Renal pelvis (tissue), 4 donors: ENCODE results near the gene GBE1. TPM values are rescaled to one million over a fixed set of nuclear protein-coding genes. Genes with fewer than 3 reads are reported as not detected.

Experiments used
- DNase-seq: peaks from one replicate; pipeline ENCODE4 v3.0.0-alpha.2; 2013
- polyA plus RNA-seq, 3 donors: library from polyadenylated mRNA; unstranded; fragments of 120-200 nt; gene quantifications; one replicate each; pipeline ENCODE4 v1.2.1, GENCODE V29; 2013; ENCODE audit not compliant: insufficient read length in 3 of 3

The GBE1 gene
- polyA plus RNA-seq, 3 donors: 24.6 to 28.2 (median 26.0) TPM

- DNase-seq: peak; percentile 82
These were observed 44.5 kb downstream of the GBE1 start for GRCh38 chr3:81716870-81717509.

DNA sequence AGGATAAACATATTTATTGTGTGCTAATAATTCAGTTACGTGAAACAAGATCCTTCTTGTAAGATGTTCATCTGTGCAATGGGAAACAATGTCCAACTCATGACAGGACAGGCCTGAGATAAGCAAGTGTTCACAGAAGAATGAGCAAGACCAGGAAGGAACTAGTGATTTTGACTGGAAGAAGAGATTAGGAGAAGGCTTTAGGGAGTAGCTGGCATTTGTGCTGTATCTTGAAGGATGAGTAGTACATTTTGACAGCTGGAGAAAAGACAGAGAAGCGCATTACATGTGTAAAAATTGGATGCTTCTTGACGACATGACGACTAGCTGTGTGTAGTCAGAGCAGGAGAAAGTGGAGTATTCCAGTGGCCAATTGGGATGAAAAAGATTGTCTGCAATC, 48.4 kb downstream of the GBE1 start:
- no peak for DNase-seq

- DNase-seq: no peak
These were observed 51.8 kb downstream of the GBE1 start for GRCh38 chr3:81709606-81710005.

- no peak for DNase-seq
These were observed 53.4 kb downstream of the GBE1 start for GRCh38 chr3:81707996-81708395.

DNA sequence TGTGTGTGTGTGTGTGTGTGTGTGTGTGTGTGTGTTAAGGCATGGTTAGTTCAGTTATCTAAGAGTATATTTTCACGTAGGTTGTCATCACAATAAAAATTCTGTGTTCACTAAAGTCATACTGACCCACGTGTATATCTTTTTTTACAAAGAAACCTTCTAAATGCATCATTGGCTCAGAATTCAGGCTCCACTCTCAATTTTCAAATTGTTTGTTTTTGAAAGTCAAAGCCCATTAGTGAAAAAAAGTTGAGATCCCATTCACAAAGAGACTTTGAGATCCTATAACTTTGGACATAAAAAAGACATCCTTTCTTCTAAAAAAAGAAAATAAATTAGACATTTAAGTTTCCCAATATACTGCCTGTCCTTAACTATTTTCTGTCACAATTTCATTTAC, 59.3 kb downstream of the GBE1 start:
- DNase-seq: no peak

GRCh38 chr3:81699536-81700320, 61.7 kb downstream of the GBE1 start:
- no peak for DNase-seq

- DNase-seq: no peak
These were observed 65.4 kb downstream of the GBE1 start for GRCh38 chr3:81696090-81696489.

- DNase-seq: no peak
These were observed 66.1 kb downstream of the GBE1 start for GRCh38 chr3:81695302-81695701.

DNA sequence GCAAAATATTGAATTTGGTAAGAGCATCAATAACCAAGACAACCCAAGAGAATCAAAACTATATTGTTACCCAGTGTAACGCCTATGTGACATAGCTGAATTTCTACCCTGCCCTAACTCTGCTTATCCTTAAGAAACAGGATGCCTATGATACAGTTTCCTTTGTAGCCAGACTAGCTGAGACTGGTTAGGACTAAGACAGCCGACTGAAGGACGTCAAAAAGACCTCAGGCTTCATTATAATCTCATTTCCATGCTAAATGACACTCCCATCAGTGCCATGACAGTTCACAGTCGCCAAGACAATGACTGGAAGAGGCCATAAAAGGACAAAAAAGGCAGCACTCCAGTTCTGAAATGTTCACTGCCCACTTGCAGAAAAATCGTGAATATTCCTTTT, 66.8 kb downstream of the GBE1 start:
- DNase-seq: no peak

DNA sequence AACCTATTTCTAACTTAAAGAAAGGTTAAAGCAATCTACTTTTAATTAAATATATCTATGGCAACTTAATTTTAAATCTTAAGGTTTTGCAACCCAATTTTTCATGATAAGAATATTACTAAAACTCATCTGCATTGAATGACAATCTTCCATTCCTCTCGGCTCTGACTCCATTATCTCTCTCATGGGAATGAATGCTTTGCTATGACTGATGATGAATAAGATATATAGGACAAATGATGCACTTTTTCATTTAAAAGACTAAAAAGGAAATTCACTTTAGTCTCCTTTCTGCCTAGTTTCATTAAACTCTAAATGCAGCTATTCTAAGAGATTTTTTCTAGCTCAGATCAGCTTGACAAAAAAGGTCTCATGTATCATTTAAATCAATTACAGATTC, 68.7 kb downstream of the GBE1 start:
- no peak for DNase-seq

GRCh38 chr3:81689617-81690016, 71.8 kb downstream of the GBE1 start:
- DNase-seq: no peak

GRCh38 chr3:81684751-81685395, 76.6 kb downstream of the GBE1 start:
- DNase-seq: peak; percentile 8

DNA sequence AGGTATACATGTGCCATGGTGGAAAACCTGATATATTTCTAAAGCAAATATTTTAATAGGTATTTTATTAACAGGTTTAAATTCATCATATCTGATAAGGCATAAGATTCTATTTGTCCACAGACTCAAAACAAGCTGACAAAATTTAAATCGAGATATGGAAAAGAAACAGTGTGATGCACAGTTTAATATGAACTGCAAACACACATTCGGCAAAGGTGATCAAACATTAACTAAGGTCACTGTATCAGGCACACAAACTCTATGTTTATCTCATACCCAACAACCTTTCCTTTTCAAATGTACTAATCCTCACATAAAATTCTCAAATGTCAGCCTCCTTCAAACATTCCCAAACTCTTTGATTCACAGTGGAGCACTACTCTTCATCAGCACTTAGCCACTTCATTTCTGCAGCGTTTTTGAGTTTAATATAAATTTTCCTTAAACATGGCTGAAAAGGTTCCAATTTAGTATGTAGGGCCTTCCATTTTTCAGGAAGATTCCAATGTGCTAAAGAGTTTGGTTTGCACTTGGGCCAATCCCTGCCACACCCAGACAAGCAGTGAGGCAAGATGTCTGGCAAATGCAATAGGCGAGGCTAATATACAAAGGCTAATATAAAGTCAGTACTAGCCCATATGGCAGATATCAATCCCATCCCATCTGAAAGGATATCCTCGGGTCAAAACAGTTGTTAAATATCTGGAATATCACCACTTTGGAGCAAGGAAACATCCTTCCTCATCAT, 84.6 kb downstream of the GBE1 start:
- DNase-seq: no peak

GRCh38 chr3:81674690-81675089, 86.8 kb downstream of the GBE1 start:
- DNase-seq: no peak

- DNase-seq: no peak
These were observed 93.2 kb downstream of the GBE1 start for GRCh38 chr3:81668283-81668682.

- DNase-seq: no peak
These were observed 94.8 kb downstream of the GBE1 start for GRCh38 chr3:81666502-81667121.

GRCh38 chr3:81663114-81663513, 98.3 kb downstream of the GBE1 start:
- no peak for DNase-seq

DNA sequence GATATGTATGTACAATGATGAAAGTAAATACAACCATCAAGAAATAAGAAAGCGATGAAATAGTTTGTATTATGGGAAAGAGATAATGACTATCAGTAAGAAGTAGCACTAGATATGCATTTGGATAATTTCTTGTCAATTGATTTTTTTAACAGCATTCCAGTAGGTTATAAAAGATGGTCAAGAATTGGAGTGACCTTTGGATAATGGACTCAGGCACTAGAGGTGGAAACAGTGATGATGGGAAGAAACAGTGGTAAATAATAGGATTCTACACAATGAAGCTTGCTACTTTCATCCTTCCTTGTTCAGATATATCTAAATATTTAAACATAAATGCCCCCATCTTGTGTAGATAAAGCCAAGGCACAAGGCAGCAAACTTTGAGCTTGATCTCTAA, 101.4 kb downstream of the GBE1 start:
- no peak for DNase-seq

DNA sequence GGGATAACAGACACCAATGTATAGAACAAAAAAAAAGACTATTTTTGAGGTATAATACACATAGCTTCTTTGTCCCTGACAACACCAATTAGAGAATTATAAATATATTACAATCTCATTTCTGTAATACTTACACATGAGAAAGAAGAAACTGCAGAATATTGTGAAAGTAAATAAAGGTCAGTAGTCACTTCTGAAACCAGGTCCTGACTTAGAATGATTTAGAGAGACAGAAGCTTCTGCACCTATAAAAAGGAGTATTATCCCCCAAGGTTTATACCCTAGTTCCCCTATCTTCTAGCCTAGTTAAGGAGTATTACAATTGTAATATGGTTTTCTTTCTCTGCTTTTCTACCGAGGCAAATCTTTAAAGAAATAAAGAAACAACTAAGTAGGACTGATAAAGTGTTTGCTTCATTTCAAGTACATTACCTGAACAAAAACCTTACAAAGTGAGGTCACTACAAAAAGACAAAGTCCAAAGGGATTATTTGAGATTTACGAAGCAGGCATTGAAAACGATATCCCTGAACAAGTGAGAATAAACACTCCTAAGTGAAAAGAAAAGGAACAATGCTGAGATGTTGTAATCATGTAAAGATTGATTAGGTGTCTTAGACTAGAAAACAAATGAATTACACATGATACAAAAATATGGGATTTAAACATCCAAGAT, 103.0 kb downstream of the GBE1 start:
- no peak for DNase-seq

- no peak for DNase-seq
These were observed 110.3 kb downstream of the GBE1 start for GRCh38 chr3:81651139-81651538.

DNA sequence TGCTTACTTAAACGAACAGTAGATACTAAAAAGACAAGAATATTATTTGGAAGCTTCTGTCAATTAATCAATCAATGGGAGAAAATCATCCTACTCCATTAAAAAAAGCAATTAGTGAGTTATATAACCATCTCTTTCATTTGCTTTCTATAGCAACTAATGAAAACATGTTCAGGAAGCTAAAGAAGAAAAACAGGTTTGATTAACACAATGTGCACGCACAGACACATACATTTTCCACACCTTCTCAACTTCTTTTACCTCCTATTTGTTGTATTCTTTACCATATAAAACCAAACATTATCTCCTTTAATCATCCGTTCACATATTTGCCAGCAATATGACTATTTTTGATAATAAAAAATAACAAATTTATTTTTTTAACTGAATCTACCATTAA, 111.3 kb downstream of the GBE1 start:
- DNase-seq: no peak
